Fibroblast of lung (primary cell): ENCODE data around the gene LHFPL2. TPM values are rescaled to one million over a fixed set of nuclear protein-coding genes. Genes with fewer than 3 reads are reported as not detected.

Experiments used
- DNase-seq, 2 donors: peaks; one replicate each; pipeline versions ENCODE4 v3.0.0 to v3.0.0-alpha.2; 2010; ENCODE audit warnings: low read depth in 2 of 2
- H2AFZ ChIP-seq: 2 replicates; pipeline ENCODE4 v1.5.1; 2012; ENCODE audit warnings: low read length, control low read depth, inconsistent platforms
- H3K27ac ChIP-seq: 2 replicates; pipeline ENCODE4 v1.5.1; 2011; ENCODE audit warnings: low read length, control low read depth; ENCODE audit not compliant: insufficient read depth
- H3K27me3 ChIP-seq: 2 replicates; pipeline ENCODE4 v1.5.1; 2011; ENCODE audit warnings: mild to moderate bottlenecking, low read length; ENCODE audit not compliant: control insufficient read depth, insufficient read depth
- H3K36me3 ChIP-seq: 2 replicates; pipeline ENCODE4 v1.5.1; 2011; ENCODE audit warnings: low read length; ENCODE audit not compliant: control insufficient read depth, insufficient read depth
- H3K4me1 ChIP-seq: 2 replicates; pipeline ENCODE4 v1.5.1; 2011; ENCODE audit warnings: low read length; ENCODE audit not compliant: control insufficient read depth, insufficient read depth; ENCODE audit errors: extremely low read depth
- H3K4me2 ChIP-seq: 2 replicates; pipeline ENCODE4 v1.5.1; 2011; ENCODE audit warnings: low read length, control low read depth; ENCODE audit not compliant: insufficient read depth; ENCODE audit errors: extremely low read depth
- H3K4me3 ChIP-seq, 4 experiments: fragments of 200-600 bp in 1 of 4; sonication (generic) in 1 of 4; replicated peaks in 1 of 4; 2 replicates each; pipeline ENCODE4 v1.5.1; 2011 to 2016; ENCODE audit warnings: low read length in 4 of 4, low read depth in 3 of 4, mild to moderate bottlenecking in 3 of 4, control low read depth in 2 of 4, inconsistent platforms in 1 of 4, mixed read lengths in 1 of 4; ENCODE audit not compliant: insufficient read depth in 1 of 4; ENCODE audit errors: control extremely low read depth in 1 of 4
- H3K79me2 ChIP-seq: 2 replicates; pipeline ENCODE4 v1.5.1; 2012; ENCODE audit warnings: mild to moderate bottlenecking, low read length, inconsistent platforms; ENCODE audit not compliant: control insufficient read depth, insufficient read depth
- H3K9ac ChIP-seq: 2 replicates; pipeline ENCODE4 v1.5.1; 2011; ENCODE audit warnings: mild to moderate bottlenecking, low read length, control low read depth; ENCODE audit not compliant: insufficient read depth
- H3K9me3 ChIP-seq: 2 replicates; pipeline ENCODE4 v1.5.1; 2012; ENCODE audit warnings: low read depth, low read length; ENCODE audit not compliant: control insufficient read depth, insufficient read depth
- H4K20me1 ChIP-seq: 2 replicates; pipeline ENCODE4 v1.5.1; 2011; ENCODE audit warnings: low read length; ENCODE audit not compliant: control insufficient read depth, insufficient read depth; ENCODE audit errors: extremely low read depth
- EZH2 ChIP-seq: IDR thresholded peaks from 2 replicates; pipeline ENCODE4 v1.5.1; 2012; ENCODE audit warnings: low read length, control low read depth, mild to moderate bottlenecking; ENCODE audit errors: missing control alignments
- polyA plus RNA-seq, 2 donors: library from polyadenylated mRNA; depleted of rRNA in 1 of 2; stranded (reverse) in 1 of 2; unstranded in 1 of 2; fragments of >200 nt; gene quantifications; 2 replicates each; pipeline ENCODE4 v1.2.1, GENCODE V29; 2011 to 2012; ENCODE audit warnings: missing spikeins in 1 of 2
- total RNA-seq: library from RNA; depleted of rRNA; stranded (reverse); fragments of >200 nt; gene quantifications from 2 replicates; pipeline ENCODE4 v1.2.1, GENCODE V29; 2014
- TF ChIP-seq, protein P1 (sequence below), 2 donors: IDR thresholded peaks in 1 of 2; conservative IDR thresholded peaks in 1 of 2; 1 replicate in 1 of 2; 2 replicates in 1 of 2; pipeline ENCODE4 v1.5.1; 2011 to 2012; ENCODE audit warnings: low read length in 2 of 2, control low read depth in 1 of 2, inconsistent platforms in 1 of 2, low read depth in 1 of 2, mild to moderate bottlenecking in 1 of 2

The LHFPL2 gene
- total and polyA plus RNA-seq, 2 donors (not counting 1 experiment from before 2014, with no cell fraction given) = 13.7 to 51.4 TPM

- H2AFZ ChIP-seq = no peak overlapping the region
- H3K79me2 ChIP-seq = no peaks in the 10 kb centered on the region
- TF ChIP-seq EZH2 = no peak
- TF ChIP-seq, protein P1, sequence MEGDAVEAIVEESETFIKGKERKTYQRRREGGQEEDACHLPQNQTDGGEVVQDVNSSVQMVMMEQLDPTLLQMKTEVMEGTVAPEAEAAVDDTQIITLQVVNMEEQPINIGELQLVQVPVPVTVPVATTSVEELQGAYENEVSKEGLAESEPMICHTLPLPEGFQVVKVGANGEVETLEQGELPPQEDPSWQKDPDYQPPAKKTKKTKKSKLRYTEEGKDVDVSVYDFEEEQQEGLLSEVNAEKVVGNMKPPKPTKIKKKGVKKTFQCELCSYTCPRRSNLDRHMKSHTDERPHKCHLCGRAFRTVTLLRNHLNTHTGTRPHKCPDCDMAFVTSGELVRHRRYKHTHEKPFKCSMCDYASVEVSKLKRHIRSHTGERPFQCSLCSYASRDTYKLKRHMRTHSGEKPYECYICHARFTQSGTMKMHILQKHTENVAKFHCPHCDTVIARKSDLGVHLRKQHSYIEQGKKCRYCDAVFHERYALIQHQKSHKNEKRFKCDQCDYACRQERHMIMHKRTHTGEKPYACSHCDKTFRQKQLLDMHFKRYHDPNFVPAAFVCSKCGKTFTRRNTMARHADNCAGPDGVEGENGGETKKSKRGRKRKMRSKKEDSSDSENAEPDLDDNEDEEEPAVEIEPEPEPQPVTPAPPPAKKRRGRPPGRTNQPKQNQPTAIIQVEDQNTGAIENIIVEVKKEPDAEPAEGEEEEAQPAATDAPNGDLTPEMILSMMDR (conservative IDR thresholded peaks at IDR 0.05 in 1 of 2, IDR thresholded peaks at IDR 0.05 in 1 of 2; ENCODE audit: low read depth in 1 of 2, low read length in 2 of 2) = no peak
- H3K4me3 ChIP-seq = no peak overlapping the region
- no peaks in the 10 kb centered on the region for H3K9me3 ChIP-seq
- peak overlapping the region; percentile 86 for H3K27ac ChIP-seq
- H3K27me3 ChIP-seq = no peaks in the 10 kb centered on the region
- H3K36me3 ChIP-seq = no peaks in the 10 kb centered on the region
- H4K20me1 ChIP-seq = no peaks in the 10 kb centered on the region
- no peak overlapping the region for H3K9ac ChIP-seq
- DNase-seq = peak; percentile 91 to 97
- peaks cover 32% of the 10 kb centered on the region for H3K4me1 ChIP-seq
- peak overlapping the region; percentile 55 for H3K4me2 ChIP-seq
Measured at GRCh38 chr5:78527054-78527859, 121.3 kb downstream of the LHFPL2 start.

DNA sequence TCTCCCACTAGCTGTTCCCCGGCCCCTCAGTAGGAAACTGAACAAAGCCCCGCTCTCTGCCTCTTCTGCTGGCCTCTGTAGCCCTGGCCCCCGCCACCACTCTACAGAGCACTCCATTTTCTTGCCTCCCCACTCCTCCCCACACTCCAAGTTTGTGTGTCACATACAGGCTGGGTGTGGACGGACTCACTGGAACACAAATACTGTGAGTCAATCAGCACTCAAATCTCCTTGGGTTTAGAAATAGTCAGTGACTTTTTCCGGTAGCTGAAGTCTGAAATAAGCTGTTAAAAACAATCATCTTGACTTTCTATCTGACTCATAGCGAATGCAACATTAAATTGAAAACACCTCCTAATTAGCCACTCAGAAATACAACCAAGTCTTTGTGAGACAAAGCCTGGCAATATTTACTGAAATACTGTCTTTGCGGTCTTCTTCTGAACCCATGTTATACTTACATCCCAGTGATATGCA, 122.5 kb downstream of the LHFPL2 start:
- Histone ChIP-seq H3K27ac (peak overlapping the region; percentile 86), H3K9me3 (no peaks in the 10 kb centered on the region), H3K4me2 (peak overlapping the region; percentile 13), H3K27me3 (no peaks in the 10 kb centered on the region), H3K79me2 (no peaks in the 10 kb centered on the region), H3K9ac (no peak overlapping the region), H4K20me1 (no peaks in the 10 kb centered on the region), H3K36me3 (no peaks in the 10 kb centered on the region), H3K4me3 (no peak overlapping the region), H3K4me1 (peaks cover 32% of the 10 kb centered on the region), H2AFZ (no peak overlapping the region)
- TF ChIP-seq EZH2 = no peak
- TF ChIP-seq, protein P1 (conservative IDR thresholded peaks at IDR 0.05 in 1 of 2, IDR thresholded peaks at IDR 0.05 in 1 of 2; ENCODE audit: low read depth in 1 of 2, low read length in 2 of 2) = no peak
- peak; percentile 63 to 90 for DNase-seq

- no peaks in the 10 kb centered on the region for H3K27me3 ChIP-seq
- H4K20me1 ChIP-seq = no peaks in the 10 kb centered on the region
- H3K9me3 ChIP-seq = no peaks in the 10 kb centered on the region
- no peaks in the 10 kb centered on the region for H3K79me2 ChIP-seq
- H3K27ac ChIP-seq = no peak overlapping the region
- H3K4me2 ChIP-seq = no peak overlapping the region
- H3K4me3 ChIP-seq = no peak overlapping the region
- H3K4me1 ChIP-seq = peaks cover 29% of the 10 kb centered on the region
- TF ChIP-seq, protein P1 (conservative IDR thresholded peaks at IDR 0.05 in 1 of 2, IDR thresholded peaks at IDR 0.05 in 1 of 2; ENCODE audit: low read depth in 1 of 2, low read length in 2 of 2) = no peak
- TF ChIP-seq EZH2 = no peak
- no peak overlapping the region for H3K9ac ChIP-seq
- no peak for DNase-seq
- no peak overlapping the region for H2AFZ ChIP-seq
- no peaks in the 10 kb centered on the region for H3K36me3 ChIP-seq
Measured at GRCh38 chr5:78523314-78524193, 125.0 kb downstream of the LHFPL2 start.
